Measurements from ENCODE around the gene STARD3NL.

- TF ChIP-seq, protein P1, sequence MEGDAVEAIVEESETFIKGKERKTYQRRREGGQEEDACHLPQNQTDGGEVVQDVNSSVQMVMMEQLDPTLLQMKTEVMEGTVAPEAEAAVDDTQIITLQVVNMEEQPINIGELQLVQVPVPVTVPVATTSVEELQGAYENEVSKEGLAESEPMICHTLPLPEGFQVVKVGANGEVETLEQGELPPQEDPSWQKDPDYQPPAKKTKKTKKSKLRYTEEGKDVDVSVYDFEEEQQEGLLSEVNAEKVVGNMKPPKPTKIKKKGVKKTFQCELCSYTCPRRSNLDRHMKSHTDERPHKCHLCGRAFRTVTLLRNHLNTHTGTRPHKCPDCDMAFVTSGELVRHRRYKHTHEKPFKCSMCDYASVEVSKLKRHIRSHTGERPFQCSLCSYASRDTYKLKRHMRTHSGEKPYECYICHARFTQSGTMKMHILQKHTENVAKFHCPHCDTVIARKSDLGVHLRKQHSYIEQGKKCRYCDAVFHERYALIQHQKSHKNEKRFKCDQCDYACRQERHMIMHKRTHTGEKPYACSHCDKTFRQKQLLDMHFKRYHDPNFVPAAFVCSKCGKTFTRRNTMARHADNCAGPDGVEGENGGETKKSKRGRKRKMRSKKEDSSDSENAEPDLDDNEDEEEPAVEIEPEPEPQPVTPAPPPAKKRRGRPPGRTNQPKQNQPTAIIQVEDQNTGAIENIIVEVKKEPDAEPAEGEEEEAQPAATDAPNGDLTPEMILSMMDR (IDR thresholded peaks at IDR 0.05; ENCODE audit: poor library complexity) = no peak
- no peak for TF ChIP-seq EZH2 (IDR thresholded peaks at IDR 0.05; ENCODE audit: borderline replicate concordance)
- no peak for TF ChIP-seq EZH2phosphoT487 (IDR thresholded peaks at IDR 0.05; ENCODE audit: low read depth, severe bottlenecking, unreplicated experiment)
Measured at GRCh38 chr7:38178695-38179344, 775 bp downstream of the STARD3NL start.

Data from hepatocyte (in vitro differentiated cells).